PC-9 (cell line): ENCODE measurements around the gene SGSM1.

Source experiments
- EZH2 ChIP-seq: fragments of 200-600 bp; sonication (generic); IDR thresholded peaks from 2 replicates; pipeline ENCODE4 v1.8.0; 2017; ENCODE audit warnings: antibody characterized with exemption, low read depth
- TF ChIP-seq, protein P1 (sequence below): fragments of 200-600 bp; sonication (generic); conservative IDR thresholded peaks from 2 replicates; pipeline ENCODE4 v1.6.1; 2017; ENCODE audit warnings: mixed run types, antibody characterized with exemption, mild to moderate bottlenecking, moderate library complexity

DNA sequence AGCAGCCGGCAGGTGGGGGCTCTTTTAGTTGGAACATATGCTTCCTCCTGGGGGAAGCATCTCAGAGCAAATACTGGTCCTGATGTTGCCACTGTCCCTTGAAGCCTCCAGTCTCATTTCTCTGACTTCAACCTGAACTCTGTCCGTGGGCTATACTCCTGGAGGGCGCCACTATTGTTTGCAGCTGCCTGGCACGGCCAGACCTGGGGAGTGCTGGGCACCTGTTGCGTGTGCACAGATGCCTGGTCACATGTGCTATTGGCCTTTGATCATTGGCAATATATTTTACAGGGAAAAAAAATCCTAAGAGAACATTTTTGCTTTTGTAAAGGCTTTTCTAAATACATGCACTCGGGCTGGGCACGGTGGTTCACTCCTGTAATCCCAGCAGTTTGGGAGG is 122.3 kb downstream of the SGSM1 start:
- TF ChIP-seq, protein P1, sequence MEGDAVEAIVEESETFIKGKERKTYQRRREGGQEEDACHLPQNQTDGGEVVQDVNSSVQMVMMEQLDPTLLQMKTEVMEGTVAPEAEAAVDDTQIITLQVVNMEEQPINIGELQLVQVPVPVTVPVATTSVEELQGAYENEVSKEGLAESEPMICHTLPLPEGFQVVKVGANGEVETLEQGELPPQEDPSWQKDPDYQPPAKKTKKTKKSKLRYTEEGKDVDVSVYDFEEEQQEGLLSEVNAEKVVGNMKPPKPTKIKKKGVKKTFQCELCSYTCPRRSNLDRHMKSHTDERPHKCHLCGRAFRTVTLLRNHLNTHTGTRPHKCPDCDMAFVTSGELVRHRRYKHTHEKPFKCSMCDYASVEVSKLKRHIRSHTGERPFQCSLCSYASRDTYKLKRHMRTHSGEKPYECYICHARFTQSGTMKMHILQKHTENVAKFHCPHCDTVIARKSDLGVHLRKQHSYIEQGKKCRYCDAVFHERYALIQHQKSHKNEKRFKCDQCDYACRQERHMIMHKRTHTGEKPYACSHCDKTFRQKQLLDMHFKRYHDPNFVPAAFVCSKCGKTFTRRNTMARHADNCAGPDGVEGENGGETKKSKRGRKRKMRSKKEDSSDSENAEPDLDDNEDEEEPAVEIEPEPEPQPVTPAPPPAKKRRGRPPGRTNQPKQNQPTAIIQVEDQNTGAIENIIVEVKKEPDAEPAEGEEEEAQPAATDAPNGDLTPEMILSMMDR, result no peak
- no peak for TF ChIP-seq EZH2
